ENCODE results near the gene CACUL1. TPM values are rescaled to one million over a fixed set of nuclear protein-coding genes. Genes with fewer than 3 reads are reported as not detected.

The CACUL1 gene
- total RNA-seq, 3 donors from 2014 or later: 39.2 to 54.0 (median 40.0) TPM

- H3K4me1 ChIP-seq (ENCODE audit: low read depth): peaks cover 32% of the 10 kb centered on the region
- no peaks in the 10 kb centered on the region for H3K36me3 ChIP-seq (ENCODE audit: low read depth)
- H3K4me3 ChIP-seq: no peak overlapping the region
- peak; percentile 77 for ATAC-seq
- no peaks in the 10 kb centered on the region for H3K9me3 ChIP-seq
- DNase-seq: no peak
- intact Hi-C loops (cut with DNase I, micrococcal nuclease): no loop called here
- no peak for TF ChIP-seq CTCF (IDR thresholded peaks at IDR 0.05)
Observed at GRCh38 chr10:118729641-118730258, 25.0 kb downstream of the CACUL1 start.

DNA sequence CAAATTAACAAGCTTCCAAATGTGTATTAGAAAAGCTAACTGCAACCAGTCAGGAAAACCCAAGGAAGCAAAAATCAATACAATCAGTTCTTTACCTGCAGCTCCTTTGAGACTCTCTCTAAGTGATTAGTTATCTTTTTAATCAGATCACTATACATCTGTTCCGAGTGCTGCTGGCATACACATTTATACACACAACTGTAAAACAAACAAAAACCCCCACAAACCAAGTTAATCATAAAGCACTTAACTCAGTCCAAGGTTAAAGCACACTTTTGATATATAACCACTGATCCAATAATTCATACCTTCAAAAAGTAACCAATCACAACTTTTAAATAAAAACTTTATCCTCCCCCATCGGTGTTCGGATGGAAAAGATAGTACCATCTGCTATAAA lies 25.6 kb downstream of the CACUL1 start:
- ATAC-seq (no peak), DNase-seq (no peak)
- no peak overlapping the region for H3K4me3 ChIP-seq
- intact Hi-C loops (cut with DNase I, micrococcal nuclease): no loop called here
- no peaks in the 10 kb centered on the region for H3K9me3 ChIP-seq
- H3K4me1 ChIP-seq (ENCODE audit: low read depth): peaks cover 30% of the 10 kb centered on the region
- H3K36me3 ChIP-seq (ENCODE audit: low read depth): no peaks in the 10 kb centered on the region
- no peak for TF ChIP-seq CTCF (IDR thresholded peaks at IDR 0.05)

GRCh38 chr10:118725886-118726500 lies 28.8 kb downstream of the CACUL1 start:
- H3K9me3 ChIP-seq: no peaks in the 10 kb centered on the region
- no peak overlapping the region for H3K4me3 ChIP-seq
- intact Hi-C loops (cut with DNase I, micrococcal nuclease): no loop called here
- peaks cover 15% of the 10 kb centered on the region for H3K4me1 ChIP-seq (ENCODE audit: low read depth)
- TF ChIP-seq CTCF (IDR thresholded peaks at IDR 0.05): no peak
- DNase-seq: no peak
- ATAC-seq: peak; percentile 38
- H3K36me3 ChIP-seq (ENCODE audit: low read depth): no peaks in the 10 kb centered on the region

GRCh38 chr10:118723466-118723865 lies 31.3 kb downstream of the CACUL1 start:
- Histone ChIP-seq H3K9me3 (no peaks in the 10 kb centered on the region), H3K36me3 (ENCODE audit: low read depth) (no peaks in the 10 kb centered on the region), H3K4me3 (no peak overlapping the region), H3K4me1 (ENCODE audit: low read depth) (no peaks in the 10 kb centered on the region)
- intact Hi-C loops (cut with DNase I, micrococcal nuclease): loop anchor here in 1 of 2 donors (5.0 kb wide), 1 partner anchor 156 kb away; no protein-coding TSS in a partner anchor
- TF ChIP-seq CTCF (IDR thresholded peaks at IDR 0.05): no peak
- ATAC-seq (no peak), DNase-seq (no peak)

GRCh38 chr10:118721539-118721876 lies 33.3 kb downstream of the CACUL1 start:
- intact Hi-C loops (cut with DNase I, micrococcal nuclease): loop anchor here in 1 of 2 donors (5.0 kb wide), 1 partner anchor 154 kb away; no protein-coding TSS in a partner anchor
- no peaks in the 10 kb centered on the region for H3K4me1 ChIP-seq (ENCODE audit: low read depth)
- no peak for TF ChIP-seq CTCF (IDR thresholded peaks at IDR 0.05)
- DNase-seq: no peak
- H3K9me3 ChIP-seq: no peaks in the 10 kb centered on the region
- no peak overlapping the region for H3K4me3 ChIP-seq
- ATAC-seq: no peak
- H3K36me3 ChIP-seq (ENCODE audit: low read depth): no peaks in the 10 kb centered on the region
